Measurements from ENCODE around the gene DENND2C. TPM values are rescaled to one million over a fixed set of nuclear protein-coding genes. Genes with fewer than 3 reads are reported as not detected.

DENND2C gene
- total RNA-seq, 1 experiment from 2014 or later, result 3.6 TPM

- Mint-ChIP-seq H3K4me1 (0 out of 4 replicates have a peak, but pooled peaks cover 2 to 3% of the 10 kb centered on the region in 2 experiments), H3K36me3 (ENCODE audit: insufficient read depth in 1 of 3, low read depth in 3 of 3) (no peaks in the 10 kb centered on the region; a peak in 1 of 7 replicates), H3K4me3 (no peak overlapping the region), H3K27me3 (ENCODE audit: low read depth) (peaks cover 3% of the 10 kb centered on the region; the same call in 1 of the 2 replicates), H3K9me3 (no peaks in the 10 kb centered on the region), H3K27ac (no peak overlapping the region)
- H4K5ac ChIP-seq (ENCODE audit: insufficient read length, low read depth, low read length), result no peak overlapping the region
- H3K79me2 ChIP-seq (ENCODE audit: insufficient read depth, low read length), result no peaks in the 10 kb centered on the region
- no peak overlapping the region for H2BK12ac ChIP-seq (ENCODE audit: insufficient read length, low read depth, low read length)
- H3K27me3 ChIP-seq (ENCODE audit: insufficient read depth, low read length), result no peaks in the 10 kb centered on the region
- no peak overlapping the region for H2BK20ac ChIP-seq (ENCODE audit: low read depth, low read length, poor library complexity, severe bottlenecking)
- no peak overlapping the region for H3K27ac ChIP-seq (ENCODE audit: insufficient read length, low read depth, low read length)
- H3K4me1 ChIP-seq (ENCODE audit: insufficient read depth, low read length), result no peaks in the 10 kb centered on the region
- H3K56ac ChIP-seq (ENCODE audit: insufficient read length, low read depth, low read length), result no peak overlapping the region
- no peaks in the 10 kb centered on the region for H4K20me1 ChIP-seq (ENCODE audit: control insufficient read depth, insufficient read depth, insufficient read length)
- WGBS (ENCODE audit: extremely low coverage, insufficient read length, low lambda C conversion rate), result no CpG with 5 or more reads among the region's 7 CpGs
- no peak overlapping the region for H3K18ac ChIP-seq (ENCODE audit: insufficient read length, low read depth, low read length)
- TF ChIP-seq CTCF (conservative IDR thresholded peaks at IDR 0.05), result no peak
- DNase-seq, result no peak
- no peak overlapping the region for H3K4ac ChIP-seq (ENCODE audit: low read depth, low read length)
- H3K9ac ChIP-seq (ENCODE audit: extremely low read depth, insufficient read length, low read length), result no peak overlapping the region
- no peaks in the 10 kb centered on the region for H3K79me1 ChIP-seq (ENCODE audit: insufficient read depth, low read depth, low read length, poor library complexity, severe bottlenecking)
- no peak overlapping the region for H2BK120ac ChIP-seq (ENCODE audit: low read depth, low read length, poor library complexity, severe bottlenecking)
- no peak overlapping the region for H3T11ph ChIP-seq (ENCODE audit: low read length)
- H2AK5ac ChIP-seq (ENCODE audit: insufficient read length, low read length), result no peak overlapping the region
- H3K14ac ChIP-seq (ENCODE audit: insufficient read depth, low read length), result no peak overlapping the region
- H3K23me2 ChIP-seq (ENCODE audit: insufficient read length, low read depth, low read length, poor library complexity, severe bottlenecking), result no peaks in the 10 kb centered on the region
- H3K9me3 ChIP-seq (ENCODE audit: control insufficient read depth, low read depth, low read length), result no peaks in the 10 kb centered on the region
- H4K8ac ChIP-seq (replicated peaks; ENCODE audit: insufficient read length, low read depth, low read length), result no peak overlapping the region
- H3K4me2 ChIP-seq (ENCODE audit: insufficient read depth, insufficient read length, low read length), result no peak overlapping the region
- H2AFZ ChIP-seq (ENCODE audit: low read length), result no peak overlapping the region
- no peak overlapping the region for H4K91ac ChIP-seq (ENCODE audit: insufficient read length, low read depth, low read length)
- no peak overlapping the region for H2BK15ac ChIP-seq (ENCODE audit: low read depth, low read length)
- H2BK5ac ChIP-seq (ENCODE audit: insufficient read length, low read length), result no peak overlapping the region
- H3K23ac ChIP-seq (ENCODE audit: insufficient read length, low read depth, low read length), result no peak overlapping the region
These were observed 133.8 kb downstream of the DENND2C start for GRCh38 chr1:114536043-114536442.
